GDM1 (cell line): ENCODE data around the gene SELENOW.
"Not testable (repeated sequence)": the region's sequence is repeated elsewhere in the genome, so short reads cannot be mapped to it uniquely, and the experiment has no call there.

ENCODE experiments used
- DNase-seq: peaks from one replicate; lab custom pipeline; 2025; lab: John Stamatoyannopoulos, UW

The SELENOW gene

DNA sequence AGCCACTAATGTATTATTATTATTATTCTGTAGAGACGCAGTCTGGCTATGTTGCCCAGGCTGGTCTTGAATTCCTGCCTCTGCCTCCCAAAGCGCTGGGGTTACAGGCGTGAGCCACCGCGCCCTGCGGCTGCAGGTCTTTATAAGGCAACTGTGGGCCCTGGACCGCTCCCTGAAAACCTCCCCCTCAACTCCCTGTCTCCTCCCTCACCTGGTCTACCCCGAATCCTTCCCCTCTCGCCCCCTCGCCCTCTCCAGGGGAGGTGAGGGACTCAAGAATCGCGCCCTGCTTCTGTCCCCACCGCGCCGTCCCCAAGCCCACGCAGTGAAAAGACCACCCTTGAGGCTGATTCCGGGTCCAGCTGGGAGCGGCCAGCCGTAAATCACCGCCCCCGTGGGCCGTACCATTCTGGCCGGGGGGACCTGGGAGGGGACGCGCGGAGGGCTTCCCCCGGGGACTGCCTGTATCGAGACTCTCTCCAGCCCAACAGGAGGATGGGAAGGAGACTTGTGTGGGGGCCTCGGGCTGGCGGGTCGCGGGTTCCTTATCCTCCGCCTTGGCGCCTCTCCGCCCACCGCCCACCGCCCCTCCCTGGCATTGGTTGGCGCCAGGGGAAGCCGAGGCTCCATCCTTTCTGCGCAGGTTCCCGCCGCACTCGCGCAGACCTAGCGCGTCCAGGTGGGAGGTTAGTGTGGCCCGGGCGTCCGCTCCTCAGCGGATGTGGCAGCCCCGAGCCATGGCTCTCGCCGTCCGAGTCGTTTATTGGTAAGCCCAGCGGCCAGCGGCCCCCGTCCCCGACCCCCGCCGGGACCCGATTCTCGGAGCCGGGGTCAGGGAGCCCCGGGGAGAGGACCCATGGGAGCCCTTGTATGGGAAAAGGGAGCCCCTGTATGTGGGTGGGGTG is at the start of gene SELENOW:
SELENOW (plus strand) TSS at position 655 of the 905 bp plus-strand sequence; CDS start at position 738, 83 bp downstream.
- peak; percentile 51 for DNase-seq

DNA sequence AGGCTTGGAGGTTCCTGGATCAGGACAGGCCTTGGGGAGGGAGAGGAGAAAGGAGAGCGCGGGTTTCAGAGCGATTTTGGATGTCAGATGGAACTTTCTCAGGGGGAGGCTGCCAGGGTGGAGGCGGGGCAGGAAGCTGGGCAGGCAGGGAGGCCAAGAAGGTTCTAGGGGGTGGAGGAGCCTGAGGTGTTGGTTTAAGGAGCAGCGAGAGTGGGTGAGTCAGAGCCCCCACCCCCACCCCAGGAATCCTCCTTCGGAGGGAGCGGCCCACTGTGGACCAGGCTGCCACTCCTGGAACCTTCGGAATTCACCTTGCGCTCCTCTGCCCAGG is 49.1 kb upstream of the SELENOW start:
- DNase-seq = peak; percentile 63

DNA sequence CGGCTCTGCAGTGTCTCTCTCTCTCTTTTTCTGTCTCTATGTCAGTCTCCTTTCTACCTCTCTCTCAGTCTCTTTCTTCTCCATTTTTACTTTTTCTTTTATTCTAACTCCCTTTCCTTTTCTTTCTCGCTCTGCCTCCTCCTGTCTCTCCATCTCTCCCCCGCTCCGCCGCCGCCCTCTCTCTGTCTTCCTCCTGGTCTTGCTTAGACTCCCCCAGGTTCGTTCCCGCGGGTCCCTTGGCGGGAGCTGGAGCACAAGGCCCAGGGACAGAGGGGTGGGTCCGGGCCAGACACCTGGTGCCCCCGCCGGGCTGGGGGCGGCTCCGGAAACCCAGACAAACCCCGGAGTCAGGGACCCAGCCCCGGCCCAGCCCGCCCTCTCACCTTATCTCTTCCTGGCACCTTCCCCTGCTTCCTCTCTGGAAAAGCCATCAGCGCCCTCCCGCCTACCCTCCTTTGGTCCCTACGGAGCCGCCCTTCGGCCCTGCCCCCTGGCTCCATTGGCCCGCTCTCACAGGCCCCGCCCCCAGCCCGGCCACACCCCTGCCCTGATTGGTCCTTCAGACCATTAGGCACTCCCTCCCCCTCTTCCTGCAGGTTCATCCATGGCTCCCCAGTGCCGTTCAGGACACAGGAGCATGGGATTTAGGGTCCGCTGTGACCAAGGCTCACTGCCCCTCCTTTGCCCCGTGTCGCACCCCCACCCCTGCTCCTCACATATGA is 48.5 kb upstream of the SELENOW start:
- peak; percentile 92 for DNase-seq

DNA sequence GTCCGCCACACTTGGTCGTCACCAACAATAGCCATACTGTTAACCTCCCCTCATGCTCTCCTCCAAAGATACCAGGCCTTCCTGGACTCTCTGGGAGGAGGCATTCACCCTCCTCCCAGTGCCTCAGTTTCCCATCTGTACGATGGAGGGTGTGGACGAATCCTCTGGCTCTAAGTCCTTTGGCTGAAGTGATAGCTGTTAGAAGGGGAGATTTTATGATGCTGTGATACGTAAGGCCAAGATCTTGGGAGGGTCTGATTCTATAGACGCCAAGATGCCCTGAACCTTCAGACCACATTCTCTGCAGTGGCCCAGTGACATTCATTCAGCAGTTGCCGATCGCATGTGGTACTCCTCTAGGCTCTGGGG is 48.0 kb upstream of the SELENOW start:
- no peak for DNase-seq

DNA sequence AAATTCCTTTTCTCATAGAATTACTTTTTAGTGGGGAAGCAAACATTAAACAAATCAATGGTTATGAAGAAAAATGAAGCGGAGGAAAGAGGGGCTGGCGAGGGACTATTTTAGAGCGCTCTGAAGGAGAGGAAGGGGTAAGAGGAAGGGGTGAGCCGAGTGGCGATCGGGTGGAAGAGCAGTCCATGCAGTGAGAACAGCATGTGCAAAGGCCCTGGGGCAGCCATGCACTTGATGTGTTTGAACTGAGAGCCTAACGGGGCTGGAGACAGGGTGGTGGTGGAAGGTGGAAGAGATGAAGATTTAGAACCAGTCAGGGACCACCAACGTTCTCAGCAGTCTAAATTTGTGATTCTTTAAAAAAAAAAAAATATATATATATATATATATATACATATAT is 47.6 kb upstream of the SELENOW start:
- no peak for DNase-seq

DNA sequence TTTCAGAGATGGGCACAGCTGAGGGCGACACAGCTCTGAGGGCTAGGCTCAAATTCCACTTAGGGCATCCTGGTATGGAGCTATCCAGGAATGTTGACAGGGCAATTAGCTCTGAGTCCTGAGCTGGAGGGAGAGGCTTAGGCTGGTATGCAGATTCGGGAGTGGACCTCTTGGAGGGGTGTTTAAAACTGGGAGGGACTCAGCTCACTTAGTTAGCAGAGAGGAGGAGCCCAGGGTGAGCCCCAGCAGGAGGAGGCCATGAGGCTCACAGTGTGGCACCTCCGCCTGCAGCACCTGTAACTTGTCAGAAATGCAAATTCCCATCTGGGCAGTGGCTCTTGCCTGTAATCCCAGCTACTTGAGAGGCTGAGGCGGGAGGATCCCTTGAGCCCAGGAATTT is 43.4 kb upstream of the SELENOW start:
- no peak for DNase-seq

DNA sequence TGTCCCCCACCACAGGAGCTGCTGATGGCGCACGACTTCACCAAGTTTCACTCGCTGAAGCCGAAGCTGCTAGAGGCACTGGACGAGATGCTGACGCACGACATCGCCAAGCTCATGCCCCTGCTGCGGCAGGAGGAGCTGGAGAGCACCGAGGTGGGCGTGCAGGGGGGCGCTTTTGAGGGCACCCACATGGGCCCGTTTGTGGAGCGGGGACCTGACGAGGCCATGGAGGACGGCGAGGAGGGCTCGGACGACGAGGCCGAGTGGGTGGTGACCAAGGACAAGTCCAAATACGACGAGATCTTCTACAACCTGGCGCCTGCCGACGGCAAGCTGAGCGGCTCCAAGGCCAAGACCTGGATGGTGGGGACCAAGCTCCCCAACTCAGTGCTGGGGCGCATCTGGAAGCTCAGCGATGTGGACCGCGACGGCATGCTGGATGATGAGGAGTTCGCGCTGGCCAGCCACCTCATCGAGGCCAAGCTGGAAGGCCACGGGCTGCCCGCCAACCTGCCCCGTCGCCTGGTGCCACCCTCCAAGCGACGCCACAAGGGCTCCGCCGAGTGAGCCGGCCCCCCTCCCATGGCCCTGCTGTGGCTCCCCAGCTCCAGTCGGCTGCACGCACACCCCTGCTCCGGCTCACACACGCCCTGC is 37.5 kb upstream of the SELENOW start:
- no peak for DNase-seq

DNA sequence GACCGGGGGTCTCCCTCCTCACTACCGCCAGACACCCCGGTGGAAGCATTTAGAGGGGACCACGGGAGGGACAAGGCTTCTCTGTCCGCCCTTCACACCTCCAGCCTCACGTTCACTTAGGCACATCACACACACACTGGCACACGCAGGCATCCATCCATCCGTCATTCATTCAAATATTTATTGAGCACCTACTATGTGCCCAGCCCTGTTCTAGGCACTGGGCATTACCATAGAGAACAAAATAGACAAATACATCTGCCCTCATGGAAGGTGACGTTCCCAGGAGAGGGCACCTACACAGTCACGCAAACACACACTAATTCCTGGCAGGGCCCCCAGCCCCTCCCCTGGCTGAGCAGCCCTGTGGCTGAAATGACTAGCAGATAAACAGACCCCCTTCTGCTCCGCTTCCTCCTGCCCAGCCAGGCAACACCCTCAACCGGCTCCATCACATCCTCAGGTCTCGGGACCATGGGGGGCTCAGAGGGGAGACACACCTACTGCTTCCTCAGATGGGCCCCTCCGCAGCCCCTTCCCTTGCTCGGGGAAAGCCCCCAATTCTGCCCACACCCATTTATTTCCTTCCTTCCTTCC is 36.9 kb upstream of the SELENOW start:
- DNase-seq = no peak

DNA sequence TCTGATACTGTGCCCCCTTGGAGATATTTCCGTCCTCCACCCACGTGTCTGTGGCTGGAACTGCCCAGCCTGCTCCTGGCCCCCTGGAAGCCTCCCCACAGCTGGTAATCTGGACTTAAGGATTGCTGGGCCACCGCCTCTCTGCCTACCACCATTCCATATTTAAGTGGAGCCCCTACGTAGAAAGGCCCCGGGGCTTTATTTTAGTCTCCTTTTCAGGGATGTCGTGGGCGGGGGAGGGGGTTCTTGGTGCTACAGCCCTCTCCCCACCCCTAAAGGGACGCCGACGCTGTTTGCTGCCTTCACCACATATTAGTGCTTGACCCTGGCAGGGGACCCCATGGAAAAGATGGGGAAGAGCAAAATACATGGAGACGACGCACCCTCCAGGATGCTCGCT is 35.9 kb upstream of the SELENOW start:
- DNase-seq = no peak

DNA sequence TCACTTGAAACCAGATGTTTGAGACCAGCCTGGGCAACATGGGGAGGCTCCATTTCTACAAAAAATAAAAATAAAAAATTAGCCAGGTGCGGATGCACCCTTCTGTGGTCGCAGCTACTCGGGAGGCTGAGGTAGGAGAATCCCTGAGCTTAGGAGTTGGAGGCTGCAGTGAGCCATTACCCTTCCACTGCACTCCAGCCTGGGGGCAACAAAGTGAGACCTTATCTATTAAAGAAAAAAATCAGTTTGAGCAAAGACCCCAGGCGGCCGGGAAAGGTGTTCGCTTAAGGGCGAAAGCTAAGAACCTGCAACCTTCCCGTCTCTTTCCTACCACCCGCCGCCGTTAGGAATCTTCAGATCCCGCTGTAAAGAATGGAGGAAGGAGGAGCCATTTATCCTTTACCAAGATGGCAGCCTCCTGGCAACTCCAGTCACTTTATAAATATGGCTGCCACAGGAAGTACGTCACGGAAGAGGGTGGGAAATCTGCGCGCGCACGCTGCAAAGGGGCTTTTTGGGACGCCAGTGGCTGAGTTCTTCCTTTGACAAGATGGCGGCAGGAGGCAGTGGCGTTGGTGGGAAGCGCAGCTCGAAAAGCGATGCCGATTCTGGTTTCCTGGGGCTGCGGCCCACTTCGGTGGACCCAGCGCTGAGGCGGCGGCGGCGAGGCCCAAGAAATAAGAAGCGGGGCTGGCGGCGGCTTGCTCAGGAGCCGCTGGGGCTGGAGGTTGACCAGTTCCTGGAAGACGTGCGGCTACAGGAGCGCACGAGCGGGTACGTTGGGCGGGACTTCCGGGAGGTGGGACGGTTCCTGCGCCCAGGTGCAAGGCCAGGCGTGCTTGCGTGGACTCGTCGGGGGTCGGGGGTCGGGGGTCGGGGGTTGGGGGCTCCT is 33.2 kb upstream of the SELENOW start, which contains the start of gene NOP53:
NOP53 (plus strand) TSS at position 537 of the 892 bp plus-strand sequence; CDS start at position 551, 14 bp downstream.
- DNase-seq = peak; percentile 92

DNA sequence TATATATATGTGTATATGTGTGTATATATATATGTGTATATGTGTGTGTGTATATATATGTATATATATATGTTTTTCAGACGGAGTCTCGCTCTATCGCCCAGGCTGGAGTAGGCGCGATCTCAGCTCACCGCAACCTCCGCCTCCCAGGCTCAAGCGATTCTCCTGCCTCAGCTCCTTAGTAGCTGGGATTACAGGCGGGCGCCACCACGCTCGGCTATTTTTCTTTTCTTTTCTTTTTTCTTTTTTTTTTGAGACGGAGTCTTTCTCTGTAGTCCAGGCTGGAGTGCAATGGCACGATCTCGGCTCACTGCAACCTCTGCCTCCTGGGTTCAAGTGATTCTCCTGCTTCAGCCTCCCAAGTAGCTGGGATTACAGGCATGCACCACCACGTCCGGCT is 32.4 kb upstream of the SELENOW start:
- DNase-seq = not testable (repeated sequence)

DNA sequence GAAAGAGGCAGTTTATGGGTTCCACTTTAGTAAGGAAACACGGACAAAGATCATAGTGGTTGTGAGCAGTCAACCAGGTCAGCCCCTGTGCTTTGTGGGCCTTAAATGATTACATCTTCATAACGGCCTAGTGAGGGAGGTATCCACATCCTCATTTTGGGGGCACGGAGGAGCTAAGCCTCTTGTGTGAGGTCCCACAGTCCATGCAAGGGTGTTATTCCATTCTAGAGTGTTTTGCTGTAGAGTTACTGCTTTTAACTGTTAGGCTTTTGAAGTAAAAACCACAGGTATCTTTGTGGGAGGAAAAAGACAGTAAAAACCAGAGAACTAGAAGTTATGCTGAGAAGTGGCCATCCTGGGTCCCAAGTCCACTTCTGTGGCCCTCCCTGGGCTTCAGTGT is 29.2 kb upstream of the SELENOW start:
- DNase-seq = no peak

DNA sequence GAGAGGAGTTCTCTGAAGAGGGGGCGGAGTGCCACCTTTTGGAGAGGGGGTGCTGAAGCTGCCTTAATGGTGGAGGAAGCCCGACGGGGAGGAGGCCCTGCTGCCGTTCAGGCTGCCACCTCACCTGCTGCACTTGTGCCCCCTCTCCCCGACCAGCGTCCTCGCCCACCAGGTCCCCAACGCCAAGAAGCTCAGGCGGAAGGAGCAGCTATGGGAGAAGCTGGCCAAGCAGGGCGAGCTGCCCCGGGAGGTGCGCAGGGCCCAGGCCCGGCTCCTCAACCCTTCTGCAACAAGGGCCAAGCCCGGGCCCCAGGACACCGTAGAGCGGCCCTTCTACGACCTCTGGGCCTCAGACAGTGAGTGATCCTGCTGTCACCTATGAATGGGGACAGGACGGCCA is 27.8 kb upstream of the SELENOW start:
- no peak for DNase-seq

DNA sequence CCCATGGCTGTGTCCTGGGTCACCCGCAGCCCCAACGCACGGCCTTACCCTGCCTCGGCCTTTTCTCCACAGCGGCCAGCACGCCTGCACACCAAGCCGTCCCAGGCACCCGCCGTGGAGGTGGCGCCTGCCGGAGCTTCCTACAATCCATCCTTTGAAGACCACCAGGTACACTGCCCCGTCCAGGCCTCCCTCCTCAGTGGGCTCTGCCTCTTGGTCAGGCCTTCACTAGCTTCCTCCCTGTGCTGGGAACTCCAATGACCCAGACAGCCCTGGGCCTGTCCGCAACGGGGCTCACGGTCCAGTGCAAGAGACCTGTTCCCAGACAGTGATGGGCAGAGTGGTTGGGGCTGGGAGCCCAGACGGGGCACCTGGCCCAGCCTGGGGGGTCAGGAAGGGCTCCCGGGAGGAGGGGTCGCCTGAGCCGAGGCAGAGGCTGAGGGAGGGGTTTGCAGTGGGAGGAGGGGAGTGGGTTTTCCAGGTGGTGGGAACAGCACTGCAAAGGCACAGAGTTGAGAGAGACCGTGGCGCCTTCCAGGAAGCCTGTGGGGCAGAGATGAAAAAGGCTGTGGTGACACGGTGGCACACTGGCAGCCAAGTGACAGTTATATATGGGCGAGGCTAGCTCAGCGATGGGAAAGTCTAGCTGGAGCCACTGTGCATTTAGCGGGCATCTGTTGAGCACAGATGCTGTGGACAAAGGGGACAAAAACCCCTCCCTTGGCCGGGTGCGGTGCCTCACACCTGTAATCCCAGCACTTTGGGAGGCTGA is 25.9 kb upstream of the SELENOW start:
- DNase-seq = no peak

DNA sequence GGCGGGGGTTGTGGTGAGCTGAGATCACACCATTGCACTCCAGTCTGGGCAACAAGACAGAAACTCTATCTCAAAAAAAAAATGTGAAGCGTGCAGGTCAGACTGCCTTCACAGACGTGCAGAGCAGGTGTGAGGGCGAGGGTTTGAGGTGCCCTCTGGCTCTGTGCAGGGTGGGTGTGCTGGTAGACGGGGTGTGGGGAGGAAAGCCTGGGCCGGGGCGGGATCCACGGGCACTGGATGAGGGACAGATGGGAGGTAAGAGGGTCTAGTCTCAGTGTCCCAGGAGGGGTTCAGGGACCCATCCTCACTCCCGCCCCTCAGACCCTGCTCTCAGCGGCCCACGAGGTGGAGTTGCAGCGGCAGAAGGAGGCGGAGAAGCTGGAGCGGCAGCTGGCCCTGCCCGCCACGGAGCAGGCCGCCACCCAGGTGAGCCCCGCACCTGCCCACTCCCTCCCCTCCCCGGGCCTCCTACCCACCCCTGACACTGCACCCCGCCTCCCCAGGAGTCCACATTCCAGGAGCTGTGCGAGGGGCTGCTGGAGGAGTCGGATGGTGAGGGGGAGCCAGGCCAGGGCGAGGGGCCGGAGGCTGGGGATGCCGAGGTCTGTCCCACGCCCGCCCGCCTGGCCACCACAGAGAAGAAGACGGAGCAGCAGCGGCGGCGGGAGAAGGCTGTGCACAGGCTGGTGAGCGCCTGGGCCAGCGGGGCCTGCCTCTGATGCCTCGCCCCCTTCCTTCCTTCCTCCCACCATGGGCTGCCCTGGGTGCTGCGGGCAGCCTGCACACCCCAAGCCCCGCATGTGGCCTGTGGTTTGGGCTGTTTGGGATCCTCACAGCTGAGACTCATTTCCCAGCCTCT is 24.1 kb upstream of the SELENOW start:
- no peak for DNase-seq

DNA sequence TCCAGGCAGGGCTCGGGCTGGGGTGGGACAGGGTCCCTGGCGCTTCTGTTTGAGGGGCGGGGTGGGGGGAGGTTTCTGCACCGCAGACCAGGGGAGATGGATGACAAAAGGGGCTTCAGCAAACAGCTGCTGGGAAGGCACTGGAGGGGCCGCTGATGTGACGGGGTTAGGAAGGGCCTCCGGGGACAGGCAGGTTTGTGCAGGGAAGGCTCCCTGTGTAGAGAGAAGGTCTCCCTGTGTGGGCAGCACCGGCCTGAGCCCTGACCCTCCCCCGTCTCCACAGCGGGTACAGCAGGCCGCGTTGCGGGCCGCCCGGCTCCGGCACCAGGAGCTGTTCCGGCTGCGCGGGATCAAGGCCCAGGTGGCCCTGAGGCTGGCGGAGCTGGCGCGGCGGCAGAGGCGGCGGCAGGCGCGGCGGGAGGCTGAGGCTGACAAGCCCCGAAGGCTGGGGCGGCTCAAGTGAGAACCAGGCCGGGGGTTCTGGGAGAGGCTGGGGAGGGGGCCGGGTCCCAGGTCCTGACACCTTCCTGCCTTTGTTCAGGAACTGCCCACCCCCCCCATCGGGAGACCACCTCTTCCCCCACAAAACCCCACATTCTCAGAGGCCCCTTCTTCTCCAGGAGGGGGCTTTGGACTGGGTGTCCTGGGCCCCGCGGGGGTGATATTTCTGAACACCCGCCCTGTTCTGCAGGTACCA is 23.3 kb upstream of the SELENOW start:
- DNase-seq = no peak

DNA sequence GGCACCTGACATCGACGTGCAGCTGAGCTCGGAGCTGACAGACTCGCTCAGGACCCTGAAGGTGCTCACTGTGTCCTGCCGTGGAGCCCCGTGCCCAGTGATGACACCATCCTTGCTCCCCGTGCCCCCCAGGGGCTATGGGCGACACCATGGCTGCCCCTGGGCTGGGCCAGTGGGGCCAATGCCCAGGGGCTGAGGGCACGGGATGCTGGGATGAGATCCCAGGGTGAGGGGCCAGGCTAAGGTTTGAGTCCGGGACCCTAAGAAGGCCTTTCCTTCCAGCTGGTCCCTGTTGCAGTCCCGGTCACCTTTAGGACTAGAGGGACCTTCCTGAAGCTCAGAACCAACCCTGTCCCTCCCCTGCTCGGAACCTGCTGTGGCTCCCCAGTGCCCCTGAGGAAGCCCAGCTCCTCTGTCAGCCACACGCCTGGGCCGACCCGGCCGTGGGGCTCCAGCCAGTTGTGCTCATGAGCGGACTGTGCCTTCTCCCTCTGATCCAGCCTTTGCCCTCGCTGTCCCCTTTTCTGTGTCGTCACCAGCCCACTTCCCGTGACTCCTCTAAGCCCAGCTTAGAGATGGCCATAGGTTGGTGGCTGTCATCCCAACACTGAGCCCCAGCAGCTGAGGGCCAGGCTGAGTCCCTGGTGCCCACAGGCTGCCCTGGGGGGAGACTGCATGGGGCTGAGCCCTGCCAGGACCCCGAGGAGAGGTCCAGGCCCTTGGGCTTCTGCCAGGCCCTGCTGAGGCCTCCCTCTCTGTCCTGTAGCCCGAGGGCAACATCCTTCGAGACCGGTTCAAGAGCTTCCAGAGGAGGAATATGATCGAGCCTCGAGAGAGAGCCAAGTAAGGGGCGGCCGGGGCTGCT is 22.5 kb upstream of the SELENOW start:
- no peak for DNase-seq

DNA sequence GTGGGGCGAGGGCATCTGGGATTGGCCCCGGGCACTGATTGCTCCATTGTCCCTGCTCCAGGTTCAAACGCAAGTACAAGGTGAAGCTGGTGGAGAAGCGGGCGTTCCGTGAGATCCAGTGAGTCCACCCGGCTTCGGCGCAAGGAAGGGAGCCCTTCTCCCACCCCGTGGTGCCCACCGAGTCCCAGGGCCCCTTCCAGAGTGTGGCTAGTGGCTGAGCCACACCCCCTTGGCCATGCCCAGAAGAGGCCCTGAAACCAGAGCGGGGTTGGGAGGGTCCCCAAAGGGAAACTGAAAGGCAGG is 21.9 kb upstream of the SELENOW start:
- no peak for DNase-seq
